DMS153 (cell line): ENCODE results near the gene FRG1.
"Not testable (repeated sequence)": the region's sequence is repeated elsewhere in the genome, so short reads cannot be mapped to it uniquely, and the experiment has no call there.

ENCODE experiments used
- DNase-seq: peaks from one replicate; lab custom pipeline; 2025; lab: John Stamatoyannopoulos, UW

FRG1 gene

DNA sequence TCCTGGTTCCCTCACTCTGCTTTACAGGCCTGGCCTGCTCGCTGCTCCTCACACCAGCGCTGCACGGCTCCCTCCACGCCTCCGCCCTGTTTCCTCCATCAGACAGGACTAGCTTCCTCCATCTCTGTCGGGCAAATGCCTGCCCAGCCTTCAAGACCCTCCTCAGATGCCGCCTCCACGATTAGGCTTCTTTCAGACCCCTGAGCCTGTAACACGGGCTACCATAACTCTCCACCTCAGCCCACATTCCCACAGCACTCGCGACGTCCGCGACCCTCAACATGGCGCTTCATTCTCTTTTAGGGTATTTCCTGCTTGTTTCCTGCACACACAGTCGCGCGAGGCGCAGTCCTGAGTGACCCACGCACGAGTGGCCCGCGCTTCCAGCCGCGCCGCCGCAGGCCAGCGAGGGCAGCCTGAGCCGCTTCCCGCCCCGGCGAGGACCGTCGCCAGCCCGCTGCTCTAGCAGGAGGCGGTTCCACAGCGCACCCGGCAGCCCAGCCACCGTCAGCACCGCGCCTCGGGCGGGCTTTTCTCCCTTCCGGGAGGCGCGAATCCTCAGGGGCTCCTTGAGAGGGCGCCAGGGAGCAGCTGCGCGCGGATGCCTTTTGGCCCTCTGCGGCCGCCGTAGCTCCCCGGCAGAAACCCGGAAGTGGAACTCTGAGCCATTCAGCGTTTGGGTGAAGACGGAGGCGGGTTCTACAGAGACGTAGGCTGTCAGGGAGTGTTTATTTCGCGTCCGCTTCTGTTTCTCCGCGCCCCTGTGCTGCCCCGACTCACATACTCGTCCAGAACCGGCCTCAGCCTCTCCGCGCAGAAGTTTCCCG, at the start of gene FRG1:
Gene FRG1, plus strand, starts transcription at position 695 of the 827 bp plus-strand sequence. CDS start 138 bp downstream, outside the sequence.
- DNase-seq, result no peak

- DNase-seq, result no peak
These were observed 43.0 kb upstream of the FRG1 start for GRCh38 chr4:189897667-189898066.

DNA sequence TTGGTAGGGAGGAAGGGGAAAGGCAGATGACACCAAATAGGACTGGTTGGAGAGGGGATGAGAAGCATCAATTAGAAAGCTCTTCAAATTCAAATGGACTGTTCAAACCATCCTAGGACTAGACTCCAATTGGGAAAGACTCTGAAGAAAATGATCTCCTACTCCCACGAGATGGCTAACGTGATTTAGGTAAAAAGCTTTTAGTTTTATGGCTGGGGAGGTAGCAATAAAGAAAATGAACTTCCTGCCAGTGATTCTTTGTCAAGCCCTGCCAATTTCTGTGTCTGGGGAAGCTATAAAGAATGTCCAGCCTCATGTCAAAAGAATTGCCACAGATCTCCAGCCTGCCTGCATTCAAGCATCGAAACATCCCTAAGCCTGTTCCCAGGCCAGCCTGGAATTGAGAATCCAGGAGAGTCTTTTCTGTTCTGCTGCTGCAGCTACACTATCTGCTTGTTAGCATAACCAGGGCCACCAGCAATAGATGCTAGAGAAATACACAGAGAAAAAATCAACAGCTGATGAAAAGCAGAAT, 41.1 kb upstream of the FRG1 start:
- DNase-seq, result not testable (repeated sequence)

GRCh38 chr4:189904420-189905027, 36.1 kb upstream of the FRG1 start:
- DNase-seq, result not testable (repeated sequence)

DNA sequence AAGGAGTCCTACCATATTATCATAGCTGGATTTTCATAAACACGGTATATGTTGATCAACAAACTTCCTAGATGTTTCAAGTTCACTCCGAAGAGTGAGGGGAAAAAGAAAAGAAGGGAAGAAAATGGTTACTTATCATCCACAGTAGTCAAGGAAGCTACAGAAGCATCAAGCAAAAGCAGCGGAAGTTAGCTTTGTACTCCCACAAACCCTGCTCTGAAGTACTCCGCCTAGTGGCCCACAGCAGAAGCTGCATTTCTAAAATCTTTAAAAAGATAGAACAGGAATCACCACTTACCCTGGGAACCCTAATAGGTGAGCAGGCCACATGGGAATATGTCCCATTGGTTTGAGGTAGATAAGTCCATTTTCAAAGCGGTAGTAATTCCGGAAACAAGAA, 28.5 kb upstream of the FRG1 start:
- DNase-seq, result no peak

DNA sequence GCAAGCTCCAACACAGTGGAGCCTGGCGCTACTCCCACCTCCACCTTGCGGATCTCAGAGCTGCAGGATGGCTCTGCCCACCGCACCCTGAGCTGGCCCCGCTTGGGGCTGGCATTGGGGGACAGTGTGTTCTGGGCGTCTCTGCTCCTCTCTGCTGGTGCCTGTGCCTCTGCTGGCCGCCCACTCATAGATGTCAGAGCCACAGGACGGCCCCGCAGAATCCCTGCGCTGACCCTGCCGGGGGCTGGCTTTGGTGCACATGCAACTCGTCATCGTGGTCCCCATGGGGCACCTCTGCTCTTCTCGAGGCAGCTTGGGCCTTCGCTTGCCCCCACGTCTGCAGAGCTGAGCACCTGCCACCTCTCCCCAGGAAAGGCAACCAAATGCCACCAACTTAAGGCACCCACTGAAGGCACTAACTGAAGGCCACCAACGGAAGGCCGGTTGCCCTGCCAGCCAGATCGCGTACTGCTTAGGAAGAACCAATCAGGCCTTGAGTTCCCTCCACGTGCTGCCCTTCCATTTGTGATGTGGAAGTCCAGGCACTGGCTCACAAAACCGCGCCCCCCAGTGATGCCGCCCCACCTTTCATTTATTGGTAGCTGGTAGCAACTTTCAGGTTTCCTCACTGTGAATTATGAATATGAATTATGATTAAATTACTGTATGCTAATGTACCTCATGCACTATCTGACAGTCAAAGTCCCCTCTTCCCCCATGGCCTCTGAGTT, 23.3 kb upstream of the FRG1 start:
- DNase-seq, result no peak

- no peak for DNase-seq
These were observed 19.6 kb upstream of the FRG1 start for GRCh38 chr4:189921058-189921457.

- DNase-seq, result not testable (repeated sequence)
These were observed 13.9 kb upstream of the FRG1 start for GRCh38 chr4:189926742-189927141.

DNA sequence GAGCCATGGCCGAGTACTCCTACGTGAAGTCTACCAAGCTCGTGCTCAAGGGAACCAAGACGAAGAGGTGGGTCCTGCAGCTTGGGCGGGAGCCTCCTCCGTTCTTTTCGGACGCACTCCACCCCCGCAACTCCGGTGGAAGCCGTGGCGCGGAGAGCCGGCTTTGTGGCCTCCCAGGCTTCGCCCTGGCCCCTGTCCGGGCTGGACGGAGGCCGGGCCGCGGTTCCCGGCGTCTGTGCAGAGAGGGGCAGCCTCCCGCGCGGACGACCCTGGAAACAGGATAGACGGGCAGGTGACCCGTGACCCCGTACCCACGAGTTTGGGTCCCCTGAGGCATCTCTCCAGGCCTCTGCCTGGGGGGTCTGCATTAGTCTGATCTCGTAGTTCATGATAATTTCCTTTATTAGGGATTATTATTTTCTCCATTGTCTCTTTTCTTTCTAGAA, 356 bp downstream of the FRG1 start:
- DNase-seq, result no peak

DNA sequence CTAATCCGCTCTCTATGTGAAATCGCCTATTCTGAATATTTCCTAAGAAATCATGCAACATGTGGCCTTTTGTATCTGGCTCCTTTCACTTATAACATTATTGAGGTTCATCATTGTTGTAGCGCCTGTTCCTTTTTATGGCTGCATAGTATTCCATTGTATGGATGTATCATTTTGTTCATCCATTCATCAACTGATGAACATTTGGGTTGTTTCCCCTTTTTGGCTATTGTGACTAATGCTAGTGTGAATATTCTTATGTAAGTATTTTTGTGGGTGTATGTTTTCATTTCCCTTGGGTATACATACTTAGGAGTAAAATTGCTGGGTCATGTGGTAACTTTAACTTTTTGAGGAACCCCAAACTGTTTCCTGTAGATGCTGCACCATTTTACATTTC, 1.7 kb downstream of the FRG1 start:
- DNase-seq, result not testable (repeated sequence)

GRCh38 chr4:189944077-189944476, 3.4 kb downstream of the FRG1 start:
- not testable (repeated sequence) for DNase-seq

DNA sequence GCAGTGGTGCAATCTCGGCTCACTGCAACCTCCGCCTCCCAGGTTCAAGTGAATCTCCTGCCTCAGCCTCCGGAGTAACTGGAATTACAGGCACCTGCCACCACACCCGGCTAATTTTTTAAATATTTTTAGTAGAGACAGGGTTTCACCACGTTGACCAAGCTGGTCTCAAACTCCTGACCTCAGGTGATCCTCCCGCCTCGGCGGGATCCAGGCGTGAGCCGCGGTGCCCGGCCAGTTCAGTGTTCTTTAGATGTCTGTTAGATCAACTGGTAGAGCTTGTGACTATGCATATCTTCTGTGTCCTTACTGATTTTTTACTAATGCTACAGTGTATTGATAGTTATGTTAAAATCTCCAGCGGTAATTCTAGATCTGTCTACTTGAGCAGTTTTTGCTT, 6.2 kb downstream of the FRG1 start:
- not testable (repeated sequence) for DNase-seq

DNA sequence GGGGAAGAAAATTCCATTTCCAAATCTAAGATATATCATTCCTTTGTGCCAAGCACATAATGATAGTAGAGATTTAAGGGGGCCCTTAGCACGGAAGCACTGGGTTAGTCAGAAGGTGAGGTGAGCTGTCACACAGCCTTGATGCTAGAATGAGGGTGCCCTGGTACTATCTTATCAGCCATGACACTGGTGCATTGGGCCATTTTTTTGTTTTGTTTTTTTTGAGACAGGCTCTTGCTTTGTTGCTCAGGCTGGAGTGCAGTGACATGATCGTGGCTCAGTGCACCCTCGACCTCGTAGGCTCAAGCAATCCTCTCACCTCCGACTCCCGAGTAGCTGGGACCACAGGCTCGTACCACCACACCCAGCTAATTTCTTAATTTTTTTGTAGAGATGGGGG, 7.8 kb downstream of the FRG1 start:
- DNase-seq, result not testable (repeated sequence)

- DNase-seq, result not testable (repeated sequence)
These were observed 28.6 kb downstream of the FRG1 start for GRCh38 chr4:189969291-189969690.

DNA sequence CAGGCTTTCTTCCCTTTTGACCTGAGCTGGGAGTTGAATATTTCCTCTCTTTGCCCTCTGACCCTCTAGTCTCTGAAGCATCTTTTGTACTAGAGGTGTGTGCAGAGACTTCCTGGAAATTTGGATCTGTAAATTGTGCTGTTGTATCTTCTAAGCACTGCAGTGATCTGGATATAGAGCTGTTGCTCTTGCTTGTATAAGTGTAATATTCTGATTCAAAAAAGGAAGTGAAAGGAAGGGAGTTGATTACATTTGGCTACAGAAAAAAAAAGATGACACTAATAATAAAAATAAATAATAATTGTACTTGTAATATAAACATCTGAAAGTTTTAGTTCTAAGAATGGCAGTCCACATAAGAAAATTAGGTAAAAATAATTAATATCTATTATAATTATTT, 33.0 kb downstream of the FRG1 start:
- DNase-seq, result no peak

DNA sequence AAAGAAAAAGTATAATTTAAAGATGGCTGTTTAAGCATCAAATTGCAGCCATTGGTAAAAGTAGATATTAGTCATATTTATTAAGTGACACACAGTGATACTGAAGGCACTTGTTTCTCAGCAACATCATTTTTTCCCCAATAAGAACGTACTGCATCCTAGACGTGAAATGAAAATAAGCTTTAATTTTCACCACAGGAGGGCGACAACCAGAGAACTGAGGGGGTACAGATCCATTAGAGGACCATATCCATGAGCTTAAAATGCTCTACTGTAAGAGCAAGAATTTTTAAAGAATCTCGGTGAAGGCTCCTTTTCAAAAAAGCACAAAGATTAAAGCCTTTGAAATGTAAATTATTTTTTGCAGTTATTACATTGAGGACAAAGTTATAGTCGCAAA, 33.4 kb downstream of the FRG1 start:
- DNase-seq, result no peak

GRCh38 chr4:189979196-189980047, 38.8 kb downstream of the FRG1 start:
- no peak for DNase-seq

DNA sequence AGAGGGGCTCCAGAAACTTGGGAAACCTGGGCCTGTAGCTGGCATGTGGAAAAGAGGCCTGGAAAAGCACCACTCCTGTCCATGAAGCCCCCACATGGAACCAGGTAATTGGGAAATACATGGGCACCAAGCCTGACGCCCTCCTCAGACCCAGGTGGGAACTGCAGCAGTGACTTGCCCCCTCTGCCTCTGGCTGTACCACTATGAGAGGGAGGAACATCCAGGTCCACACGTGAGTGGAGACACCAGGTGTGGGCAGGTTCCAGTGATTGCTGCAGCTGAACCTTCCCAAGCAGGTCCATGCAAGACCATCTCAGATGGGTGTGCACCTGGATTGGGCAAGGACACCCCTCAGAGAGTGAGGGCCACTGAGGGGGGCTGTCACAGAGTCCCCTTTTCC, 39.6 kb downstream of the FRG1 start:
- not testable (repeated sequence) for DNase-seq

- DNase-seq, result no peak
These were observed 41.3 kb downstream of the FRG1 start for GRCh38 chr4:189981970-189982369.

DNA sequence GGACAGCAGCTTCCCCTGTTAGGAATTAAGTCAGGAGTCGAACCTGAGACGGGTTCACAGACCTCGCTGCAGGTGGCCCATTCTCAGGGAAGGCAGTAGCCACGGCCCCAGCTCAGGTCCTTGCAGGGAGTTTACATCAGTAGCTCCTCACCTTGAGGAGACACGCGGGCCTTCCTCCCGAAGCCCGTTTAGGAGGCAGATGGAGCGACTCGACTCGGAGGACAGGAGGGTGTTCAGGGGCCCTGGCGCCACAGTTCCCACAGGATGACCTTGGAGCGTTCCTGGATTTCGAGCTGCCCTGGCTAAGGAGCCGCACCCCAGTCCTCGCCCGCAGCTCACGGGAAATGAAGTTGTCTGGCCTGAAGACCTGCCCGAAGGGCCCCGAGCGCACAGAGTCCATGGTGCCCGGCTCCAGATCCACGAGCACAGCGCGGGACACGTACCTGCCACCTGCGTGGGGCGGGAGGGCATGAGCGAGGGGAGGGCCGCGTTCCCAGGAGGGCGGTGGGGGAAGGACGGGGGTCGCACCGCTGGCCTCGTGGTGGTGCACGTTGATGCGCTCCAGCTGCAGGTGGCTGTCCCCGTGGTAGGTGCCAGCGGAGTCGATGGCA, 43.3 kb downstream of the FRG1 start:
- DNase-seq, result not testable (repeated sequence)

GRCh38 chr4:189984661-189985060, 44.0 kb downstream of the FRG1 start:
- DNase-seq, result not testable (repeated sequence)
